Esophagus muscularis mucosa (tissue), 4 donors: ENCODE measurements around the gene CAMSAP2. TPM values are rescaled to one million over a fixed set of nuclear protein-coding genes. Genes with fewer than 3 reads are reported as not detected.

Experiments used
- DNase-seq: peaks from one replicate; pipeline ENCODE4 v3.0.0-alpha.2; 2017; ENCODE audit errors: extremely low spot score
- H3K27ac ChIP-seq, 4 donors: fragments of 200-600 bp; sonication (generic); replicated peaks in 1 of 4; 1 replicate in 3 of 4; 2 replicates in 1 of 4; pipeline ENCODE4 v1.5.1; 2016 to 2019; ENCODE audit warnings: mild to moderate bottlenecking in 1 of 4
- H3K27me3 ChIP-seq, 4 donors: fragments of 200-600 bp; sonication (generic); one replicate each; pipeline versions ENCODE4 v1.5.1 to v1.6.0; 2016 to 2019
- H3K36me3 ChIP-seq, 4 donors: fragments of 200-600 bp; sonication (generic); one replicate each; pipeline ENCODE4 v1.5.1; 2016 to 2019
- H3K4me1 ChIP-seq, 4 donors: fragments of 200-600 bp; sonication (generic); one replicate each; pipeline ENCODE4 v1.5.1; 2016 to 2019
- H3K4me3 ChIP-seq, 4 donors: fragments of 200-600 bp; sonication (generic); 1 replicate in 2 of 4; 2 replicates in 2 of 4; pipeline ENCODE4 v1.5.1; 2016 to 2019; ENCODE audit warnings: mild to moderate bottlenecking in 4 of 4, moderate library complexity in 1 of 4
- H3K9me3 ChIP-seq, 4 donors: fragments of 200-600 bp; sonication (generic); 1 replicate in 3 of 4; 2 replicates in 1 of 4; pipeline ENCODE4 v1.5.1; 2016 to 2019
- CTCF ChIP-seq, 3 experiments: fragments of 200-600 bp in 2 of 3; fragments of 450-650 bp in 1 of 3; sonication (generic) in 2 of 3; IDR thresholded peaks; one replicate each; pipeline ENCODE4 v1.5.1; 2017 to 2019; ENCODE audit warnings: antibody characterized with exemption in 3 of 3, mild to moderate bottlenecking in 2 of 3, moderate library complexity in 1 of 3
- EP300 ChIP-seq: sonication (generic); formaldehyde crosslinking; IDR thresholded peaks from one replicate; pipeline ENCODE4 v1.6.1; 2017; ENCODE audit warnings: antibody characterized with exemption
- POLR2A ChIP-seq: fragments of 450-650 bp; IDR thresholded peaks from one replicate; pipeline ENCODE4 v1.6.1; 2017; ENCODE audit warnings: antibody characterized with exemption, moderate library complexity, mild to moderate bottlenecking, low read depth
- POLR2AphosphoS5 ChIP-seq, 2 donors: sonication (generic); formaldehyde crosslinking; IDR thresholded peaks; one replicate each; pipeline ENCODE4 v1.6.1; 2017; ENCODE audit warnings: antibody characterized with exemption in 2 of 2
- WGBS: methylation state at CpG from one replicate; pipeline ENCODE4 v1.1.5; 2018; 5-methylcytosine and 5-hydroxymethylcytosine counted together
- intact Hi-C: fragments of 100-400 bp; cut with DNase I; formaldehyde crosslinking; loops from one replicate; pipeline ENCODE4 v1.15.1; 2023
- total RNA-seq, 4 donors: library from RNA; depleted of rRNA; stranded (reverse); fragments of >200 nt; gene quantifications; one replicate each; pipeline versions ENCODE4 v1.1.0 to v1.2.1, GENCODE V29; 2016

CAMSAP2 gene
- total RNA-seq, 4 donors from 2014 or later, result 34.6 to 44.0 (median 38.4) TPM

GRCh38 chr1:200896531-200897196 lies 158.0 kb downstream of the CAMSAP2 start:
- peaks cover 0 to 26% (median 5%) of the 10 kb centered on the region in 4 donors for H3K27me3 ChIP-seq
- no peak for TF ChIP-seq POLR2AphosphoS5 (IDR thresholded peaks at IDR 0.05)
- TF ChIP-seq EP300, result no peak
- no peak for TF ChIP-seq CTCF (IDR thresholded peaks at IDR 0.05)
- no peak for TF ChIP-seq POLR2A
- H3K4me3 ChIP-seq, result no peak overlapping the region
- intact Hi-C loops, result no loop called here
- DNase-seq, result no peak
- WGBS, result 81% methylated on average over 8 of the region's 10 CpGs
- H3K27ac ChIP-seq, result no peak overlapping the region
- no peaks in the 10 kb centered on the region for H3K9me3 ChIP-seq
- H3K4me1 ChIP-seq, result peaks cover 2 to 6% (median 5%) of the 10 kb centered on the region in 4 donors
- H3K36me3 ChIP-seq, result no peaks in the 10 kb centered on the region

- no peaks in the 10 kb centered on the region for H3K36me3 ChIP-seq
- H3K4me1 ChIP-seq, result peaks cover 0 to under 1% (median 0%) of the 10 kb centered on the region in 4 donors
- H3K27ac ChIP-seq, result no peak overlapping the region
- no peak for TF ChIP-seq POLR2A
- no peak for TF ChIP-seq POLR2AphosphoS5 (IDR thresholded peaks at IDR 0.05)
- TF ChIP-seq EP300, result no peak
- no peak for TF ChIP-seq CTCF (IDR thresholded peaks at IDR 0.05)
- 97% methylated on average over 5 of the region's 5 CpGs for WGBS
- intact Hi-C loops, result no loop called here
- H3K4me3 ChIP-seq, result no peak overlapping the region
- H3K9me3 ChIP-seq, result no peaks in the 10 kb centered on the region
- H3K27me3 ChIP-seq, result peaks cover 0 to 22% (median under 1%) of the 10 kb centered on the region in 4 donors
- DNase-seq, result no peak
Observed at GRCh38 chr1:200897259-200897658, 158.6 kb downstream of the CAMSAP2 start.

GRCh38 chr1:200899015-200899386 lies 160.3 kb downstream of the CAMSAP2 start:
- Histone ChIP-seq H3K27ac (no peak overlapping the region), H3K9me3 (no peaks in the 10 kb centered on the region), H3K4me3 (no peak overlapping the region), H3K36me3 (no peaks in the 10 kb centered on the region), H3K27me3 (peaks cover 0 to 7% (median 0%) of the 10 kb centered on the region in 4 donors), H3K4me1 (no peaks in the 10 kb centered on the region)
- intact Hi-C loops, result no loop called here
- WGBS, result 66% methylated on average over 3 of the region's 3 CpGs
- no peak for TF ChIP-seq POLR2AphosphoS5 (IDR thresholded peaks at IDR 0.05)
- TF ChIP-seq CTCF (IDR thresholded peaks at IDR 0.05), result no peak
- no peak for TF ChIP-seq POLR2A
- DNase-seq, result no peak

- intact Hi-C loops, result no loop called here
- Histone ChIP-seq H3K27ac (no peak overlapping the region), H3K27me3 (peaks cover 0 to 7% (median 0%) of the 10 kb centered on the region in 4 donors), H3K4me3 (no peak overlapping the region), H3K36me3 (no peaks in the 10 kb centered on the region), H3K9me3 (no peaks in the 10 kb centered on the region), H3K4me1 (no peaks in the 10 kb centered on the region)
- 89% methylated on average over 9 of the region's 10 CpGs for WGBS
- TF ChIP-seq CTCF (IDR thresholded peaks at IDR 0.05), result no peak
- DNase-seq, result no peak
Observed at GRCh38 chr1:200899451-200899915, 160.8 kb downstream of the CAMSAP2 start.
